Activated effector memory CD4-positive, alpha-beta T cell treated with anti-CD3 and anti-CD28 coated beads, Interleukin-2, amount 50 U/mL, for 16 hours (primary cell): ENCODE data around the gene RNF5.
"Not testable (repeated sequence)": the region's sequence is repeated elsewhere in the genome, so short reads cannot be mapped to it uniquely, and the experiment has no call there.

Experiments
- DNase-seq: peaks from one replicate; pipeline ENCODE4 v3.0.0-alpha.2; 2020

The RNF5 gene, protein sequence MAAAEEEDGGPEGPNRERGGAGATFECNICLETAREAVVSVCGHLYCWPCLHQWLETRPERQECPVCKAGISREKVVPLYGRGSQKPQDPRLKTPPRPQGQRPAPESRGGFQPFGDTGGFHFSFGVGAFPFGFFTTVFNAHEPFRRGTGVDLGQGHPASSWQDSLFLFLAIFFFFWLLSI

GRCh38 chr6:32177788-32178546 is at the start of gene RNF5:
Gene RNF5 (plus strand): TSS chr6:32178405. CDS start chr6:32178512, 107 bp downstream.
- peak; percentile 96 for DNase-seq

- DNase-seq = no peak
These were observed 49.4 kb upstream of the RNF5 start for GRCh38 chr6:32128751-32129296.

DNA sequence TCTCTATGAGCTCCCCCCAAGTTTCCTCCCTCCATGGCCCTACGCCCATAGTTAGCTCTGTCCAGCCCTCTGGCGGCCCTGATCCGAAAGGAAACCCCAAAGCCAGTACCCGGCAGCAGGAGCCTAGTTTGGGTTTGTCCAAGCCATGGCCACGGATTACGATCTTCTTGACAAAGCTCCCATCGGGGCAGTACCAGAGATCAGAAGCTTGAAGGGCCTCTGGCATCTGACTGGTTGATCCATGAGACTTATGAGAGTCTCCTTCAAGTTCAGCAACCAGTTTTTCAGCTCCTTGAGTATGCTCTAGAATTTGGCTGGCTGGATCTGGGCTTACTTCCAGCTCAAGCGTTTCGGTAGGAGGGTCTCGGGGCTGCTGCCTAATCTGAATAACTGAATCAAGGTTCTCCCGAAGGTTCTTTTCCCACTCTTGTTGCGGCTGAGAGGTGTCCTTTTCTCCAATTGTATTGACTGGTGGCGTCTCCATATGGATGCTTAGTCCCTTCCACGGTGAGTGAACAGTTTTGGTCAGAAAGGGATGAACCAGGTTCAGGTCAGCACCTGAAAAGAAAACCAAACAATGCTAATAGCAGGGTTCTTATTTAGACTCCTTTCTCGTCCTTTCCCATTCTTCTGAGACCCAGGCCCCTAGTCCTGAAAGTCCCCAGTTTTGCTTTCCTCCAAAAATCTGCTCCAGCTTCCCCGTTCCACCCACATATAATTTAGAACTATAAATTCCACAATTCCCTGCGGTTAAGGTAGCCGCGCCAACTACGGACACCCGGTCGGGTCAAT is 48.7 kb upstream of the RNF5 start:
- no peak for DNase-seq

GRCh38 chr6:32131439-32131948 is 46.7 kb upstream of the RNF5 start:
- no peak for DNase-seq

GRCh38 chr6:32132110-32132509 is 46.1 kb upstream of the RNF5 start:
- DNase-seq = no peak

DNA sequence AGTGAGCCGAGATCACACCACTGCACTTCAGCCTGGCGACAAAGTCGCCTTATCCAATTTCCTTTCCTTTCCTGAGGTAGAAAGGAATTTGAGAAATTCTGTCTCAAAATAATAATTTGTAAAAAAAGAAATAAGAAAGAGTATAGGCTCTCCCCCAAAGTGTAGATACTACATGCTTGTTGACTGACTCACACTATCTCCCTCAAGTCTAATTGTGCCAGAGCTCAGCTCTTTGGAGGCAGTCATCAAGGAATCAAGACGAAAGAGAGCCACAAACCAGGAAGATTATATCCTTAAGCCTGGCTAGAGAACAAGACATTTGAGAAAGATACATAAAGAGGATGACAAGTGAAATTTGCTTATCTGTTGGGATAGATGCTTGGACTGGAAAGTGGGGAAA is 44.4 kb upstream of the RNF5 start:
- no peak for DNase-seq

- no peak for DNase-seq
These were observed 40.8 kb upstream of the RNF5 start for GRCh38 chr6:32137454-32137853.

GRCh38 chr6:32139590-32139989 is 38.6 kb upstream of the RNF5 start:
- no peak for DNase-seq

- DNase-seq = no peak
These were observed 37.7 kb upstream of the RNF5 start for GRCh38 chr6:32140420-32141046.

DNA sequence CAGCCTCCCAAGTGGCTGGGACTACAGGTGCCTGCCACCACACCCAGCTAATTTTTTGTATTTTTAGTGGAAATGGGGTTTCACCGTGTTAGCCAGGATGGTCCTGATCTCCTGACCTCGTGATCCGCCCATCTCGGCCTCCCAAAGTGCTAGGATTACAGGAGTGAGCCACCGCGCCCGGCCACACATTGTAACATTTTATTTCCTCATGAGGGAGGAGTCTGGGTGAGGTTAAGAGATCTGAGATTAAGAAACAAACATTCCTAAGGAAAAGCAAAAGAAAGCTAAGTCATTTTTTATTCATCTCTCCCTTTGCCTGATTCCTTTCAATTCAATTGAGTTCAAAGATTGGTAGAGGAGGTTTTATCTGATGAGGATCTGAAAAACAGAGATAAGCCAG is 34.0 kb upstream of the RNF5 start:
- DNase-seq = not testable (repeated sequence)

DNA sequence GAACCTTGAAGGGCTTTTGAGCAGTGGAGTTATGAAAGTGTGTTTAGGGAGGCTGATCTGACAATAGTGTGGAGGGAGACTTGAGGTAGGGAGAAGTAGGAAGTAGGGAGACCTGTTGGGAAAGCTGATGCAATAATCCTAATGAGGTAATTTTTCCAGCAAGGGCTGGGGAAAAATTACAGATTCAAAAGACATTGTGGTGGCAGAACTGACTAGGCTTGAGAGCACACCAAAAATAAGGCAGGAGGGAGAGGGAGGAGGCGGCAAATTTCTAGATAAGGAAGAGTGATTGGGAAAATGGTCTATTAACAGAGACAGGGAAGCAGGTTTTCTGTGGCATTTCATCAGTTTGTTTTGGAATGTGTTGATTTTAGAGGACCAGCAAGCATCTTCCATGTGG is 31.9 kb upstream of the RNF5 start:
- no peak for DNase-seq

DNA sequence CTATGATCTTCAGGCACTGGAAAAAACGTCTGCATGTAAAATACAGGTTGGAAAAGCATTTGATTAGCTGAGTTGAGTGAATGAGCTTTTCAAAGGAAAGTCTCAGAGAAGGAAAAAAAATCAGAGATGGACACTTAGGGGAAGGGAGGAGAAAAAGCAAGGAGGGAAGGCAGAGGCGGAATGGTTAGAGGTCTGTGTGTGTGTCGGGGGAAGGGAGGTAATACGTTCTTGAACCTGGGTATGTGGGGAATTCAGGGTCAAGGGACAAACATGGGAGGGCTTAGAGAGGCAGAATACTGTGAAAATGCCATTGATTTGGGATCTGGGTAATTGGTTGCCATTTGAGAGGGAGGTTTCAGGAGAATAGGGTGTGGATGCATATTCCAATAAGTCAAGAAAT is 31.5 kb upstream of the RNF5 start:
- no peak for DNase-seq

DNA sequence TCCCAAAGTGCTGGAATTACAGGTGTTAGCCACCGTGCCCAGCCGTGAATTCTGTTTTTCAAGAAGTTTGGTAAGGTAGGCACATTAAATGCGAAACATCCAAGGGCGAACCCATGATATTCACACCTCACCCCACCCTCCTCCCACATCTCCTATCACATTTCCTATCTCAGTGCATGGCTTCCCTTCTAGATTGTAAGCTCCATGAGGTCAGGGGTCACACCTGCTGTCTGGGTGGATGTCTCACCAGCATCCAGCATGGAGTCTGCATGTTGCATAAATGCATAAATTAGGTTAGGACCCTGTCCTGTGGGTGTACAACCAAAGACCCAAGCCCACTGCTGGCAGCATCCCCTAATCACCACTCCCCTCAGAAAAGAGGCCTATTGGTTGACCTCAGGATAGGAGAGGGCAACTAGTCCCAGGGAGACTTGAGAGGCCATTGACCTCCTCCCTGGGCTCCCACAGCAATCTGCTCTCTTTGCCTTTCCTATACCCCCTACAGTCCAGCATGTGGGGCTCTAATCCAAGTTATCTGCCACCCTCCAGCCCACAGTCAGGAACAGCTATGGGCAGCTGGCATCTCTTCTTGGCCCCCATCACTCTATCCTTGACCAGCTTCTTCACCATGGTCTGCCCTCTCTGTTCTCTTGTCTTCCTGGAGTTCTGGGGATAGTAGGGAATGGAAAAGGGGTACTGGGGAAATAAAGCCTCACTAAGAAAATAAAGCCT is 30.6 kb upstream of the RNF5 start:
- DNase-seq = no peak

- peak; percentile 88 for DNase-seq
These were observed 29.7 kb upstream of the RNF5 start for GRCh38 chr6:32148289-32149091.

DNA sequence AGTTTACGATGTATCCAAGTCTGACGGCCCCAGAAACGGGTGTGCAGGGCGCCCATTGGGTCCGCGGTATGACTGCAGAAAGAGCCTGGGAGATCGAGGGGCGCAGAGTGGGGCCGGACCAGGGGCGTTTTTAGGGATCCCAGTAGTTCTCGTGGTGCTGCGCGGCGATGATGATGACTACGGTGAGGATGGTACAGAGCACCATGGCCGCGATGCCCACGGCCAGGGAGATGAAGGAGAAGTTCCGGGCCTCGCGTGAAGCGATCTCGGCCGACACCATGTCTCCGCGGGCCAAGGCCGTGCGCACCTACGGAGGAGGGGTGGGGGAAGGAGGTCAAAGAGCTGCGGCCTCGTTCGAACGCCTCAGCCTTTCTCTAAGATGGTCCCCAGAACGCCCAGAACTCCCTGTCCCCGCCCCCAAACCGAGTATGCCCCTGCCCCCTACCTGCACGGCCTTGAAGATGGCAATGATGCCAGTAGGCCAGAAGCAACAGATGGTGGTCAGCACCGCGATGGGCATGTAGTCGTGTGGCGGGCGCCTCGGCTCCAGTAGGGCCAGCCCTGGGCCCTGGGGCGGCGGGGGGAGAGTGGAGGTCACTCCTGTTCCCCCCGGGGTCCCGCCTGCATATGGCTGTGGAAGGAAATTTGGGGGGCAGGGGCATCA is 29.0 kb upstream of the RNF5 start:
- no peak for DNase-seq

GRCh38 chr6:32149932-32150870 is 28.0 kb upstream of the RNF5 start:
- DNase-seq = no peak

DNA sequence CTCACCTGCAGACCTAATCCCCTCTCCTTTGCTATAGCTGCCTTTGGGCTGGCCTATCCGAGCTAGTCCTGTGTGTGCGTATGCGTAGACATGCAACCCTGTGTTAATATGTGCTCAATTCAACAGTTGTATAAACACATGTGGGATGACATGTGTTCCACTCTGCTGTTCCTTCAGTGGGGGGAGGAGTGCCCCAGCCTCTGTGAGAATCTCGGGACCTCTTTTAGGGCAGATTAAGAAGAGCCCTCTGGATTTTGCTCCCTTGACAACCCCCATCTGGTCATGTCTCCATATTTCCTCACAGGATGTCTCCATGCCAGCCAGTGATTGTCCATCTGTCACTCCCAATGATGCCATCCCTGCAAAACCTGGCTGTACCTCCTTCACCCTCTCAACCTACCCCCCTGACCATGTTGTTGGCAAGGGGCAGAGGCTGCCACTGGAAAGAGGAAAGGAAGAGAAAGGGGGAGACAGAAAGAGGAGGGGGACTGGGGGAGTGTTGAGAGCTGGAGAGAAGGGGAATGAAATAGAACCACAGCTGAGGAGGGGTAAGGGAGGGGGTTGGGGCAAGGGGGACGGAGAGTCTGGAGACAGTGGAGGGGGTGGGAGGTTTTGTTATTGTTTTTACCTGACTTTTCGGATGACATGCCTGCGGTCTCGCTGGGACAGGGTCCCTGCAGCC is 26.9 kb upstream of the RNF5 start:
- DNase-seq = no peak

- no peak for DNase-seq
These were observed 26.1 kb upstream of the RNF5 start, which contains the start of gene PRRT1 for GRCh38 chr6:32151863-32152768. Gene PRRT1 (minus strand): TSS chr6:32151939. CDS start chr6:32151827, 112 bp downstream.
